ENCODE measurements around the gene GEMIN7. TPM values are rescaled to one million over a fixed set of nuclear protein-coding genes. Genes with fewer than 3 reads are reported as not detected.

GEMIN7 gene
- total RNA-seq, 1 experiment from 2014 or later: 35.5 TPM

DNA sequence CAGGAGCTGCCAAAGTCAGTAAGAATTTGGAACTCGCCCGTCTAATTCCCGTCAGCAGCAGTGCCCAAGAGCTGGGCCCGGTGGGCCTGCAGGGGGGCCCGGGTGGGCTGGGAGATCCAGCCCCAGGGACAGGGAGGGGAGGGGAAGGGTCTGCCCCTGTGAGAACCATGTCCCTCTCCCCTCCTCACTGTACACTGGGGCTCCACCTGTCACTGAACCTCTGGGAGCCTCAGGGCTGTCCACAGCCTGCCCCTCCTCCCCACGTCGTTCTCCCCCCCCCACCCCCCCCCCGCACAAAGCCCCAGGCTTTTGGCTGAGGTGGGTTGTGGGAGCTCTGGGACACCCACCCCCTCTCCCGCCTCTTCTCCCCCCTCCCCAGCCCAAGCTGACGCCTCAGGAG is 11.0 kb upstream of the GEMIN7 start:
- POLR2A ChIA-PET (ENCODE audit: unreplicated experiment): no interaction called here
- ATAC-seq: no peak
- H3K9ac ChIP-seq (ENCODE audit: low read length): no peak overlapping the region

DNA sequence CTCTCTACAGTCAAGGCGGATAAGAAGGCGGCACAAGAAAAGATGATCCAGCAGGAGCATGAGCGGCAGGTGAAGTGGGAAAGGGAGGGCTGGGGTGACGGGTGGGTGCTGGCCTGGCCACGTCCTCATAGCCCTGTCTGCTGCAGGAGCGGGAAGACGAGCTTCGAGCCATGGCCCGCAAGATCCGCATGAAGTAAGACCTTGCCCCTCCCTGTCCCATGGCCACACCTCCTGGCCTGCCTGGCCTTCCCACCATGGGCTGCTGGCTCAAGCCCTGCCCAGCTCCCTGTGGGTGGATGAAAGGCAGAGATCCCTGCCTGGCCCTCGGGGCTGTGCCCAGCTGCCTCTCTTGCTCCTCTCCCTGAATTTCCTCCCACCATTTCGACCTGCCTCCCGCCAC is 10.0 kb upstream of the GEMIN7 start:
- H3K27ac ChIP-seq (ENCODE audit: low read length): no peak overlapping the region
- no peak overlapping the region for H2AFZ ChIP-seq (ENCODE audit: low read length)
- H3K4me1 ChIP-seq (ENCODE audit: insufficient read depth, low read length): no peaks in the 10 kb centered on the region
- H3K4me3 ChIP-seq (ENCODE audit: low read length): no peak overlapping the region
- CTCF ChIA-PET: no interaction called here
- no peaks in the 10 kb centered on the region for H3K9me3 ChIP-seq (ENCODE audit: low read length)
- POLR2A ChIA-PET (ENCODE audit: unreplicated experiment): no interaction called here
- no peaks in the 10 kb centered on the region for H3K27me3 ChIP-seq (ENCODE audit: low read length)
- no peaks in the 10 kb centered on the region for H4K20me1 ChIP-seq (ENCODE audit: low read length)
- H3K9ac ChIP-seq (ENCODE audit: low read length): no peak overlapping the region
- ATAC-seq (peak; percentile 57), DNase-seq (peak; percentile 24)
- no TSS peak for BruUV-seq (replicated peaks)
- H3K9me2 ChIP-seq (replicated peaks; ENCODE audit: low read length): no peaks in the 10 kb centered on the region
- no peaks in the 10 kb centered on the region for H3K79me2 ChIP-seq (ENCODE audit: low read length)
- no peak for TF ChIP-seq EZH2phosphoT487 (IDR thresholded peaks at IDR 0.05; ENCODE audit: borderline replicate concordance, low read length)
- TF ChIP-seq, protein P1, sequence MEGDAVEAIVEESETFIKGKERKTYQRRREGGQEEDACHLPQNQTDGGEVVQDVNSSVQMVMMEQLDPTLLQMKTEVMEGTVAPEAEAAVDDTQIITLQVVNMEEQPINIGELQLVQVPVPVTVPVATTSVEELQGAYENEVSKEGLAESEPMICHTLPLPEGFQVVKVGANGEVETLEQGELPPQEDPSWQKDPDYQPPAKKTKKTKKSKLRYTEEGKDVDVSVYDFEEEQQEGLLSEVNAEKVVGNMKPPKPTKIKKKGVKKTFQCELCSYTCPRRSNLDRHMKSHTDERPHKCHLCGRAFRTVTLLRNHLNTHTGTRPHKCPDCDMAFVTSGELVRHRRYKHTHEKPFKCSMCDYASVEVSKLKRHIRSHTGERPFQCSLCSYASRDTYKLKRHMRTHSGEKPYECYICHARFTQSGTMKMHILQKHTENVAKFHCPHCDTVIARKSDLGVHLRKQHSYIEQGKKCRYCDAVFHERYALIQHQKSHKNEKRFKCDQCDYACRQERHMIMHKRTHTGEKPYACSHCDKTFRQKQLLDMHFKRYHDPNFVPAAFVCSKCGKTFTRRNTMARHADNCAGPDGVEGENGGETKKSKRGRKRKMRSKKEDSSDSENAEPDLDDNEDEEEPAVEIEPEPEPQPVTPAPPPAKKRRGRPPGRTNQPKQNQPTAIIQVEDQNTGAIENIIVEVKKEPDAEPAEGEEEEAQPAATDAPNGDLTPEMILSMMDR (conservative IDR thresholded peaks at IDR 0.05; ENCODE audit: low read depth, low read length): no peak
- TF ChIP-seq EZH2 (IDR thresholded peaks at IDR 0.05; ENCODE audit: low read length, unreplicated experiment): no peak
- H3F3A ChIP-seq (ENCODE audit: low read length, unreplicated experiment): no peaks in the 10 kb centered on the region
- intact Hi-C loops (cut with micrococcal nuclease): no loop called here
- no peak overlapping the region for H3K4me2 ChIP-seq (ENCODE audit: low read length)
- no peaks in the 10 kb centered on the region; the same call in 1 of the 2 replicates for H3K36me3 ChIP-seq (ENCODE audit: low read depth, low read length)

More for the DNA sequence above, 11.0 kb upstream of the GEMIN7 start:
- intact Hi-C loops (cut with micrococcal nuclease): no loop called here
- no peaks in the 10 kb centered on the region for H3K79me2 ChIP-seq (ENCODE audit: low read length)
- H3K27me3 ChIP-seq (ENCODE audit: low read length): no peaks in the 10 kb centered on the region
- no peaks in the 10 kb centered on the region for H3K4me1 ChIP-seq (ENCODE audit: insufficient read depth, low read length)
- no peak overlapping the region for H3K4me3 ChIP-seq (ENCODE audit: low read length)
- no TSS peak for BruUV-seq (replicated peaks)
- no peaks in the 10 kb centered on the region for H3K9me3 ChIP-seq (ENCODE audit: low read length)
- no peaks in the 10 kb centered on the region for H4K20me1 ChIP-seq (ENCODE audit: low read length)
- no peaks in the 10 kb centered on the region for H3F3A ChIP-seq (ENCODE audit: low read length, unreplicated experiment)
- no peak for DNase-seq
- TF ChIP-seq, protein P1 (conservative IDR thresholded peaks at IDR 0.05; ENCODE audit: low read depth, low read length): no peak
- no peak for TF ChIP-seq EZH2 (IDR thresholded peaks at IDR 0.05; ENCODE audit: low read length, unreplicated experiment)
- no peak for TF ChIP-seq EZH2phosphoT487 (IDR thresholded peaks at IDR 0.05; ENCODE audit: borderline replicate concordance, low read length)
- no peaks in the 10 kb centered on the region for H3K9me2 ChIP-seq (replicated peaks; ENCODE audit: low read length)
- no peak overlapping the region for H2AFZ ChIP-seq (ENCODE audit: low read length)
- no peak overlapping the region for H3K27ac ChIP-seq (ENCODE audit: low read length)
- CTCF ChIA-PET: no interaction called here
- H3K4me2 ChIP-seq (ENCODE audit: low read length): no peak overlapping the region
- H3K36me3 ChIP-seq (ENCODE audit: low read depth, low read length): no peaks in the 10 kb centered on the region; the same call in 1 of the 2 replicates

DNA sequence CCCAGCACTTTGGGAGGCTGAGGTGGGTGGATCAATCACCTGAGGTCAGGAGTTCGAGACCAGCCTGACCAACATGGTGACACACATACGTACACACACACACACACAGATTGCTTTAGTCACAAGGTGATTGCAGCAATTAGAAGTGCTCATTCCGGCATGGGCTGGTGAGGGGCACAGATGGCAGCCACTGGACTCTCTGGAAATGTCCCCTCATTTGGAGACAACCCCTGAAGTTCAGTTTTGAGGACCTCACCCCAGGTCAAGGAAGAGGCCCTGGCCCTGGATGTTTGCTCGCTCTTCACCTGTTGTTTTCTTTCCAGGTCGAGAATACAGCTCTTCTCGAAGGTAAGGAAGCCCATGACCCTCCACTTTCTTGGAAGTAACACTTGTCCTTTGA is 8.8 kb upstream of the GEMIN7 start:
- Histone ChIP-seq H3K4me2 (ENCODE audit: low read length) (no peak overlapping the region), H3K27ac (ENCODE audit: low read length) (no peak overlapping the region), H3K4me3 (ENCODE audit: low read length) (no peak overlapping the region), H3K4me1 (ENCODE audit: insufficient read depth, low read length) (no peaks in the 10 kb centered on the region; the same call in 1 of the 2 replicates), H2AFZ (ENCODE audit: low read length) (no peak overlapping the region), H3K9ac (ENCODE audit: low read length) (no peak overlapping the region), H4K20me1 (ENCODE audit: low read length) (no peaks in the 10 kb centered on the region), H3K9me3 (ENCODE audit: low read length) (no peaks in the 10 kb centered on the region), H3K27me3 (ENCODE audit: low read length) (no peaks in the 10 kb centered on the region), H3F3A (ENCODE audit: low read length, unreplicated experiment) (no peaks in the 10 kb centered on the region), H3K79me2 (ENCODE audit: low read length) (peaks cover 10% of the 10 kb centered on the region), H3K36me3 (ENCODE audit: low read depth, low read length) (no peaks in the 10 kb centered on the region), H3K9me2 (replicated peaks; ENCODE audit: low read length) (no peaks in the 10 kb centered on the region)
- no peak for DNase-seq
- BruUV-seq (replicated peaks): no TSS peak
- TF ChIP-seq EZH2phosphoT487 (IDR thresholded peaks at IDR 0.05; ENCODE audit: borderline replicate concordance, low read length): no peak
- no peak for TF ChIP-seq EZH2 (IDR thresholded peaks at IDR 0.05; ENCODE audit: low read length, unreplicated experiment)
- TF ChIP-seq, protein P1 (conservative IDR thresholded peaks at IDR 0.05; ENCODE audit: low read depth, low read length): no peak
- ATAC-seq: no peak
- CTCF ChIA-PET: no interaction called here
- POLR2A ChIA-PET (ENCODE audit: unreplicated experiment): no interaction called here
- intact Hi-C loops (cut with micrococcal nuclease): no loop called here

Data from PC-3 (cell line).